HepG2 (cell line): ENCODE measurements around the gene GCDH. TPM values are rescaled to one million over a fixed set of nuclear protein-coding genes. Genes with fewer than 3 reads are reported as not detected.

Experiments used
- CENPBD1 ChIP-seq: sonication (generic); formaldehyde crosslinking; IDR thresholded peaks from 2 replicates; pipeline ENCODE4 v1.8.0; 2022; ENCODE audit warnings: missing genetic modification reagents, low read depth, mild to moderate bottlenecking, borderline replicate concordance
- NR0B2 ChIP-seq: sonication (generic); formaldehyde crosslinking; IDR thresholded peaks from 2 replicates; pipeline ENCODE4 v1.4.0; 2020; ENCODE audit warnings: mild to moderate bottlenecking, missing genetic modification reagents
- RAD51 ChIP-seq: fragments of 450-650 bp; IDR thresholded peaks from 2 replicates; pipeline ENCODE4 v1.6.1; 2016; ENCODE audit warnings: borderline replicate concordance
- SNAPC4 ChIP-seq: sonication (generic); formaldehyde crosslinking; IDR thresholded peaks from 2 replicates; pipeline ENCODE4 v1.4.0; 2020; ENCODE audit warnings: mild to moderate bottlenecking, missing genetic modification reagents
- SP140L ChIP-seq: sonication (generic); formaldehyde crosslinking; IDR thresholded peaks from 2 replicates; pipeline ENCODE4 v1.4.0; 2020; ENCODE audit warnings: missing genetic modification reagents, borderline replicate concordance
- ZBTB2 ChIP-seq: sonication (generic); formaldehyde crosslinking; IDR thresholded peaks from 2 replicates; pipeline ENCODE4 v1.8.0; 2022; ENCODE audit warnings: low read depth, missing genetic modification reagents
- ZBTB25 ChIP-seq: IDR thresholded peaks from 2 replicates; pipeline ENCODE4 v1.6.1; 2018; ENCODE audit warnings: missing genetic modification reagents
- ZBTB3 ChIP-seq: sonication (generic); formaldehyde crosslinking; IDR thresholded peaks from 2 replicates; pipeline ENCODE4 v1.4.0; 2020; ENCODE audit warnings: low read depth, mild to moderate bottlenecking, moderate library complexity, missing genetic modification reagents, borderline replicate concordance
- ZFAT ChIP-seq: sonication (generic); formaldehyde crosslinking; conservative IDR thresholded peaks from 2 replicates; pipeline ENCODE4 v1.8.1; 2023; ENCODE audit warnings: missing genetic modification reagents, inconsistent platforms
- ZGPAT ChIP-seq: IDR thresholded peaks from 2 replicates; pipeline ENCODE4 v1.6.1; 2016; ENCODE audit warnings: mild to moderate bottlenecking
- ZMYM3 ChIP-seq: sonication (generic); formaldehyde crosslinking; IDR thresholded peaks from 2 replicates; pipeline ENCODE4 v1.5.1; 2020; ENCODE audit warnings: mild to moderate bottlenecking, missing genetic modification reagents
- ZNF160 ChIP-seq: sonication (generic); formaldehyde crosslinking; IDR thresholded peaks from 2 replicates; pipeline ENCODE4 v1.8.0; 2022; ENCODE audit warnings: mild to moderate bottlenecking, inconsistent platforms, missing genetic modification reagents
- ZNF558 ChIP-seq: sonication (generic); formaldehyde crosslinking; IDR thresholded peaks from 2 replicates; pipeline ENCODE4 v1.9.0; 2022; ENCODE audit warnings: mild to moderate bottlenecking, missing genetic modification reagents, borderline replicate concordance
- ZNF710 ChIP-seq: sonication (generic); formaldehyde crosslinking; IDR thresholded peaks from 2 replicates; pipeline ENCODE4 v1.5.0; 2020; ENCODE audit warnings: mild to moderate bottlenecking, missing genetic modification reagents, borderline replicate concordance
- polyA plus RNA-seq, 8 experiments: library from polyadenylated mRNA; depleted of rRNA in 3 of 8; stranded (reverse) in 7 of 8; unstranded in 1 of 8; fragments of >200 nt; fragmentation: Illumina TruSeq in 4 of 8; extraction: Trizol in 4 of 8; gene quantifications; 2 replicates each; pipeline versions ENCODE4 v1.2.1 to v1.2.3, GENCODE V29; 2011 to 2016; ENCODE audit warnings: low read depth in 4 of 8, missing spikeins in 1 of 8, mixed read lengths in 1 of 8; ENCODE audit not compliant: insufficient read depth in 1 of 8
- total RNA-seq, 5 experiments: library from RNA; depleted of rRNA; stranded (reverse); fragments of >200 nt; fragmentation: Illumina TruSeq; extraction: Trizol; gene quantifications; 2 replicates each; pipeline ENCODE4 v1.2.3, GENCODE V29; 2016; ENCODE audit warnings: low read depth in 1 of 5

GCDH gene
- total and polyA plus RNA-seq, 2 of the 13 experiments (the other 11 are each of a cell fraction or from before 2014, with no cell fraction given), result 15.1 to 38.0 TPM

- TF ChIP-seq NR0B2 (CRISPR knock-in tag) (no peak; the same call in 1 of the 2 replicates), ZBTB25 (CRISPR knock-in tag) (peak; percentile 34; the same call in 1 of the 2 replicates), CENPBD1 (CRISPR knock-in tag) (no peak; the same call in 1 of the 2 replicates), ZNF710 (CRISPR knock-in tag) (no peak), SNAPC4 (CRISPR knock-in tag) (0 out of 2 replicates have a peak, but pooled peaks have one; percentile 77), ZGPAT (CRISPR knock-in tag) (peak; percentile 81), ZBTB2 (CRISPR knock-in tag) (no peak; the same call in 1 of the 2 replicates), RAD51 (peak; percentile 94), SP140L (CRISPR knock-in tag) (peak; percentile 80; the same call in 1 of the 2 replicates), ZMYM3 (CRISPR knock-in tag) (peak; percentile 83; the same call in 1 of the 2 replicates), ZNF558 (CRISPR knock-in tag) (peak; percentile 66; the same call in 1 of the 2 replicates), ZNF160 (CRISPR knock-in tag) (no peak), ZFAT (CRISPR knock-in tag) (no peak), ZBTB3 (0 out of 2 replicates have a peak, but pooled peaks have one; percentile 40)
Measured at GRCh38 chr19:12937927-12938778, 47.2 kb downstream of the GCDH start, which contains the start of gene CALR (continued).
